AG04450 (cell line): ENCODE results near the gene TLDC2. TPM values are rescaled to one million over a fixed set of nuclear protein-coding genes. Genes with fewer than 3 reads are reported as not detected.

Experiments
- CTCF ChIA-PET: fragments of 300-600, 350-600 bp; formaldehyde crosslinking; extraction: SDS; loops from one replicate; lab custom pipeline; 2022; ENCODE audit warnings: antibody characterized with exemption, inconsistent platforms; lab: Charles Lee
- POLR2A ChIA-PET: fragments of 350-600 bp; formaldehyde crosslinking; extraction: SDS; loops from one replicate; lab custom pipeline; 2021; ENCODE audit warnings: antibody characterized with exemption, inconsistent platforms; lab: Yijun Ruan, JAX
- DNase-seq: peaks from one replicate; pipeline ENCODE4 v3.0.0-alpha.2; 2011; ENCODE audit warnings: low read depth, low spot score
- H3K27ac ChIP-seq: one replicate; pipeline ENCODE4 v1.5.1; 2012; ENCODE audit warnings: low read depth, low read length, control low read depth
- H3K27me3 ChIP-seq: one replicate; pipeline ENCODE4 v1.6.0; 2012; ENCODE audit warnings: low read length; ENCODE audit not compliant: control insufficient read depth, insufficient read depth
- H3K4me3 ChIP-seq: 2 replicates; pipeline ENCODE4 v1.5.1; 2011; ENCODE audit warnings: mild to moderate bottlenecking, low read depth, low read length, control low read depth
- H3K9me3 ChIP-seq: 2 replicates; pipeline ENCODE4 v1.5.1; 2012; ENCODE audit warnings: low read length; ENCODE audit not compliant: control insufficient read depth, insufficient read depth
- CTCF ChIP-seq: IDR thresholded peaks from 2 replicates; pipeline ENCODE4 v1.5.1; 2011; ENCODE audit warnings: low read depth, low read length, control low read depth, inconsistent platforms
- polyA plus RNA-seq: library from polyadenylated mRNA; depleted of rRNA; stranded (reverse); fragments of >200 nt; gene quantifications from 2 replicates; pipeline ENCODE4 v1.2.3, GENCODE V29; 2011; rRNA removed

TLDC2 gene
- polyA plus RNA-seq, 1 experiment: 0.57 TPM

DNA sequence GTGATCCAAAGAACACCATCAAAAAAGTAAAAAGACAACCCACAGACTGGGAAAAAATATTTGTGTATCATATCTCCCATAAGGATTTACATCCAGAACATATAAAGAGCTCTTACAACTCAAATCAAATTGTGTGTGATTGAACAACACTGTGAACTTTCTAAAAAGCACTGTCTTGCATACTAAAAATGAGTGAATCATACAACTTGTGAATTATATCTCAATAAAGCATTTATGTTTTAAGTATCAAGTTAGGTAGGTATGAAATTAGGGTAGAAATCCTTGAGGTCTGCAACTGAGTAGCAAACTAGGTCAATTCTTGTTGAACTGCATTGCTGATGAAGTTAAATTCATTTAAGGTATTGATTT, 61.4 kb downstream of the TLDC2 start:
- POLR2A ChIA-PET: no interaction called here
- no peak overlapping the region for H3K27ac ChIP-seq
- H3K27me3 ChIP-seq: no peaks in the 10 kb centered on the region
- no peak for DNase-seq
- CTCF ChIA-PET: no interaction called here
- H3K9me3 ChIP-seq: no peaks in the 10 kb centered on the region
- no peak for TF ChIP-seq CTCF
- no peak overlapping the region for H3K4me3 ChIP-seq

DNA sequence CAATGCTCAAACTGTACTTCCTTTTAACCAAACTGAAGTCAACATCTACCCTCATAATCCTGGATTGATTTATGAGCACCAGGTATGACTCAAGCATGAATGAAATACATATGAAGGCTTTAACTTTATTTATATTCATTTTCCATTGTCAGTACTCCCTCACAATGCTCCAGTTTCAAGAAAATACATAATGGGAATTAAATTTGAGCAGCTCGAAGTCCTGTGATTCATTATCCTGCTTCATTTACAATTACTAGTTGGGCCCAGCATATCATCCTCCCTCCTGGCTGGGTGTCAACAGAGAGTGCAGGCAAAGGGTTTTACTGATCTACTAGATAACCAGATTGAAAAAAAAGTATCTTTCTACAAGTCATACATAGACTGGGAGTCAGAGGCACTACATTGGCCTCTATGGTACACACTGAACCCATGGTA, 65.5 kb downstream of the TLDC2 start:
- ChIA-PET POLR2A (interaction anchor here (0.6 kb wide), 1 partner anchor 153 kb away, joined by 3 read pairs; no protein-coding TSS in a partner anchor), CTCF (no interaction called here)
- H3K9me3 ChIP-seq: no peaks in the 10 kb centered on the region
- no peak for DNase-seq
- TF ChIP-seq CTCF: no peak
- no peak overlapping the region for H3K4me3 ChIP-seq
- H3K27ac ChIP-seq: no peak overlapping the region
- H3K27me3 ChIP-seq: no peaks in the 10 kb centered on the region

Other genes with a start within 250 kb of the TLDC2 start
- gene SLA2, start 229.9 kb upstream of the TLDC2 start, polyA plus RNA-seq: not detected in 2 replicates
- 39.5 and 39.8 TPM in 2 replicates for gene NDRG3, start 130.0 kb upstream of the TLDC2 start, polyA plus RNA-seq
- gene DSN1, start 102.4 kb upstream of the TLDC2 start, polyA plus RNA-seq: 6.0 and 8.7 TPM in 2 replicates
- gene SAMHD1, start 75.6 kb downstream of the TLDC2 start, polyA plus RNA-seq: 19.4 and 25.2 TPM in 2 replicates
- gene RBL1, start 219.9 kb downstream of the TLDC2 start, polyA plus RNA-seq: 2.8 and 4.2 TPM in 2 replicates